ENCODE data around the gene LGALS14. TPM values are rescaled to one million over a fixed set of nuclear protein-coding genes. Genes with fewer than 3 reads are reported as not detected.
A peak's percentile ranks its signal among the peaks of the same experiment; 100 is the strongest.
"Not testable (repeated sequence)": the region's sequence is repeated elsewhere in the genome, so short reads cannot be mapped to it uniquely, and the experiment has no call there.

LGALS14 gene
- polyA plus RNA-seq, 3 donors, result not detected

GRCh38 chr19:39709026-39709872, 5.0 kb downstream of the LGALS14 start:
- H3K4me1 ChIP-seq (ENCODE audit: control insufficient read depth in 1 of 2, insufficient read depth in 2 of 2, low read length in 2 of 2), result no peaks in the 10 kb centered on the region
- no peak for DNase-seq
- H2AFZ ChIP-seq (ENCODE audit: insufficient read depth, low read depth, low read length, poor library complexity, severe bottlenecking), result no peak overlapping the region
- intact Hi-C loops (cut with micrococcal nuclease), result no loop called here
- H3K9me3 ChIP-seq (replicated peaks in 1 of 2; ENCODE audit: control insufficient read depth in 1 of 2, insufficient read depth in 1 of 2, low read length in 2 of 2), result no peaks in the 10 kb centered on the region
- H3K36me3 ChIP-seq (replicated peaks in 1 of 2; ENCODE audit: control insufficient read depth in 1 of 2, insufficient read depth in 2 of 2, low read length in 2 of 2), result no peaks in the 10 kb centered on the region
- H3K79me2 ChIP-seq (ENCODE audit: insufficient read depth, low read length), result no peaks in the 10 kb centered on the region
- H3K27ac Mint-ChIP-seq, result peak overlapping the region in 1 of 7 donors; percentile 20
- H3K27me3 Mint-ChIP-seq (ENCODE audit: low read depth in 3 of 3), result peaks cover 2 to 7% (median 3%) of the 10 kb centered on the region in 3 donors
- H3K9ac ChIP-seq (ENCODE audit: insufficient read depth, low read length, poor library complexity, severe bottlenecking), result no peak overlapping the region
- no peak for TF ChIP-seq CTCF (IDR thresholded peaks at IDR 0.05)
- H3K4me1 Mint-ChIP-seq, result peaks cover 2% of the 10 kb centered on the region
- H4K20me1 ChIP-seq (ENCODE audit: insufficient read depth, low read length), result no peaks in the 10 kb centered on the region
- H3K36me3 Mint-ChIP-seq, result no peaks in the 10 kb centered on the region
- peaks cover 0 to 5% (median 1%) of the 10 kb centered on the region in 7 donors for H3K9me3 Mint-ChIP-seq
- H3K4me2 ChIP-seq (replicated peaks; ENCODE audit: extremely low read depth, low read length, poor library complexity, severe bottlenecking), result no peak overlapping the region
- no peak overlapping the region for H3K4me3 ChIP-seq (replicated peaks in 1 of 3; ENCODE audit: low read depth in 2 of 3, low read length in 3 of 3)
- no peaks in the 10 kb centered on the region for H3K27me3 ChIP-seq (ENCODE audit: control insufficient read depth in 2 of 2, insufficient read depth in 2 of 2, low read length in 2 of 2)
- H3K4me3 Mint-ChIP-seq, result no peak overlapping the region
- 93% methylated on average over 4 of the region's 5 CpGs for WGBS (ENCODE audit: insufficient coverage)
- H3K27ac ChIP-seq (ENCODE audit: low read depth in 1 of 2, low read length in 2 of 2), result no peak overlapping the region

GRCh38 chr19:39710333-39710890, 6.1 kb downstream of the LGALS14 start:
- Histone ChIP-seq H3K36me3 (replicated peaks in 1 of 2; ENCODE audit: control insufficient read depth in 1 of 2, insufficient read depth in 2 of 2, low read length in 2 of 2) (no peaks in the 10 kb centered on the region), H3K79me2 (ENCODE audit: insufficient read depth, low read length) (no peaks in the 10 kb centered on the region), H2AFZ (ENCODE audit: insufficient read depth, low read depth, low read length, poor library complexity, severe bottlenecking) (no peak overlapping the region), H3K27ac (ENCODE audit: low read depth in 1 of 2, low read length in 2 of 2) (no peak overlapping the region), H3K4me2 (replicated peaks; ENCODE audit: extremely low read depth, low read length, poor library complexity, severe bottlenecking) (no peak overlapping the region), H3K4me1 (ENCODE audit: control insufficient read depth in 1 of 2, insufficient read depth in 2 of 2, low read length in 2 of 2) (no peaks in the 10 kb centered on the region), H3K9me3 (replicated peaks in 1 of 2; ENCODE audit: control insufficient read depth in 1 of 2, insufficient read depth in 1 of 2, low read length in 2 of 2) (no peaks in the 10 kb centered on the region), H3K4me3 (replicated peaks in 1 of 3; ENCODE audit: low read depth in 2 of 3, low read length in 3 of 3) (no peak overlapping the region), H4K20me1 (ENCODE audit: insufficient read depth, low read length) (no peaks in the 10 kb centered on the region), H3K9ac (ENCODE audit: insufficient read depth, low read length, poor library complexity, severe bottlenecking) (no peak overlapping the region), H3K27me3 (ENCODE audit: control insufficient read depth in 2 of 2, insufficient read depth in 2 of 2, low read length in 2 of 2) (no peaks in the 10 kb centered on the region)
- Mint-ChIP-seq H3K9me3 (peaks cover 0 to 8% (median 2%) of the 10 kb centered on the region in 7 donors), H3K36me3 (no peaks in the 10 kb centered on the region), H3K4me3 (no peak overlapping the region), H3K27me3 (ENCODE audit: low read depth in 3 of 3) (peaks cover 1 to 7% (median 2%) of the 10 kb centered on the region in 3 donors), H3K27ac (no peak overlapping the region), H3K4me1 (peaks cover 2% of the 10 kb centered on the region)
- intact Hi-C loops (cut with micrococcal nuclease), result no loop called here
- WGBS (ENCODE audit: insufficient coverage), result 71% methylated on average over 2 of the region's 4 CpGs
- TF ChIP-seq CTCF (IDR thresholded peaks at IDR 0.05), result no peak
- no peak for DNase-seq

GRCh38 chr19:39720144-39720543, 15.9 kb downstream of the LGALS14 start:
- H3K4me3 Mint-ChIP-seq; H3K36me3 ChIP-seq (replicated peaks in 1 of 2; ENCODE audit: control insufficient read depth in 1 of 2, insufficient read depth in 2 of 2, low read length in 2 of 2); H3K9ac ChIP-seq (ENCODE audit: insufficient read depth, low read length, poor library complexity, severe bottlenecking); DNase-seq; H3K36me3 Mint-ChIP-seq; H3K4me1 ChIP-seq (ENCODE audit: control insufficient read depth in 1 of 2, insufficient read depth in 2 of 2, low read length in 2 of 2); H2AFZ ChIP-seq (ENCODE audit: insufficient read depth, low read depth, low read length, poor library complexity, severe bottlenecking); H3K4me2 ChIP-seq (replicated peaks; ENCODE audit: extremely low read depth, low read length, poor library complexity, severe bottlenecking); H3K9me3 ChIP-seq (replicated peaks in 1 of 2; ENCODE audit: control insufficient read depth in 1 of 2, insufficient read depth in 1 of 2, low read length in 2 of 2); H3K27me3 ChIP-seq (ENCODE audit: control insufficient read depth in 2 of 2, insufficient read depth in 2 of 2, low read length in 2 of 2); intact Hi-C loops (cut with micrococcal nuclease); H4K20me1 ChIP-seq (ENCODE audit: insufficient read depth, low read length); H3K4me3 ChIP-seq (replicated peaks in 1 of 3; ENCODE audit: low read depth in 2 of 3, low read length in 3 of 3); H3K27ac ChIP-seq (ENCODE audit: low read depth in 1 of 2, low read length in 2 of 2); H3K27ac Mint-ChIP-seq; H3K79me2 ChIP-seq (ENCODE audit: insufficient read depth, low read length); H3K4me1 Mint-ChIP-seq: not testable (repeated sequence)
- Mint-ChIP-seq H3K9me3 (peaks cover 0 to 17% (median 7%) of the 10 kb centered on the region in 7 donors), H3K27me3 (ENCODE audit: low read depth in 3 of 3) (peaks cover 0 to 11% (median 7%) of the 10 kb centered on the region in 3 donors)
- WGBS (ENCODE audit: insufficient coverage), result no CpG with 5 or more reads among the region's 3 CpGs
